Renal cortex interstitium (tissue), 11 donors: ENCODE measurements around the gene LRRC1. TPM values are rescaled to one million over a fixed set of nuclear protein-coding genes. Genes with fewer than 3 reads are reported as not detected.

Source experiments
- DNase-seq, 11 donors: peaks; one replicate each; pipeline ENCODE4 v3.0.0-alpha.2; 2013; ENCODE audit warnings: low read depth in 9 of 11, low spot score in 4 of 11; ENCODE audit errors: extremely low read depth in 1 of 11
- polyA plus RNA-seq, 3 donors: library from polyadenylated mRNA; unstranded; fragments of 120-200 nt; gene quantifications; one replicate each; pipeline ENCODE4 v1.2.1, GENCODE V29; 2013; ENCODE audit not compliant: insufficient read length in 3 of 3

Gene LRRC1
- polyA plus RNA-seq, 3 donors = 25.0 to 33.3 (median 27.2) TPM

GRCh38 chr6:53831081-53831869 lies 36.5 kb downstream of the LRRC1 start:
- DNase-seq = no peak

- DNase-seq = no peak
Measured at GRCh38 chr6:53831936-53832660, 37.3 kb downstream of the LRRC1 start.

- no peak for DNase-seq
Measured at GRCh38 chr6:53833155-53833554, 38.4 kb downstream of the LRRC1 start.

GRCh38 chr6:53834132-53834531 lies 39.3 kb downstream of the LRRC1 start:
- no peak for DNase-seq

- DNase-seq = peak in 1 of 11 donors; percentile 17
Measured at GRCh38 chr6:53837865-53838769, 43.3 kb downstream of the LRRC1 start.

GRCh38 chr6:53840027-53840426 lies 45.2 kb downstream of the LRRC1 start:
- no peak for DNase-seq

- no peak for DNase-seq
Measured at GRCh38 chr6:53845280-53846195, 50.7 kb downstream of the LRRC1 start.

GRCh38 chr6:53846250-53846649 lies 51.4 kb downstream of the LRRC1 start:
- no peak for DNase-seq

- DNase-seq = no peak
Measured at GRCh38 chr6:53847796-53848314, 53.0 kb downstream of the LRRC1 start.

- DNase-seq = no peak
Measured at GRCh38 chr6:53850527-53850926, 55.7 kb downstream of the LRRC1 start.

- DNase-seq = no peak
Measured at GRCh38 chr6:53851561-53851960, 56.8 kb downstream of the LRRC1 start.

GRCh38 chr6:53852805-53853204 lies 58.0 kb downstream of the LRRC1 start:
- no peak for DNase-seq

GRCh38 chr6:53854843-53855567 lies 60.2 kb downstream of the LRRC1 start:
- DNase-seq = no peak

- no peak for DNase-seq
Measured at GRCh38 chr6:53855940-53856339, 61.1 kb downstream of the LRRC1 start.

GRCh38 chr6:53857318-53858094 lies 62.7 kb downstream of the LRRC1 start:
- DNase-seq = no peak

GRCh38 chr6:53858196-53858595 lies 63.4 kb downstream of the LRRC1 start:
- DNase-seq = no peak

- DNase-seq = no peak
Measured at GRCh38 chr6:53858913-53859312, 64.1 kb downstream of the LRRC1 start.
